SK-N-MC (cell line): ENCODE results near the gene MXD4.

Experiments used
- DNase-seq: peaks from one replicate; pipeline ENCODE4 v3.0.0-alpha.2; 2011; ENCODE audit warnings: low read depth, low spot score
- H3K27ac ChIP-seq: fragments of 200-600 bp; sonication (generic); 2 replicates; pipeline ENCODE4 v1.5.1; 2016; ENCODE audit warnings: mixed run types
- H3K36me3 ChIP-seq: fragments of 200-600 bp; sonication (generic); 2 replicates; pipeline ENCODE4 v1.6.1; 2017; ENCODE audit warnings: antibody characterized with exemption, low read length, mixed read lengths; ENCODE audit not compliant: insufficient read depth
- H3K4me3 ChIP-seq: fragments of 200-600 bp; sonication (generic); 2 replicates; pipeline ENCODE4 v1.5.1; 2016
- H3K9ac ChIP-seq: fragments of 200-600 bp; sonication (generic); 2 replicates; pipeline ENCODE4 v1.8.0; 2017; ENCODE audit warnings: mixed run types, mixed read lengths; ENCODE audit not compliant: insufficient read length
- H3K9me3 ChIP-seq: fragments of 200-600 bp; sonication (generic); 2 replicates; pipeline ENCODE4 v1.6.1; 2017; ENCODE audit warnings: low read depth, mild to moderate bottlenecking, antibody characterized with exemption, low read length, moderate library complexity, mixed read lengths
- EZH2 ChIP-seq: fragments of 200-600 bp; sonication (generic); IDR thresholded peaks from one replicate; pipeline ENCODE4 v1.6.1; 2017; ENCODE audit warnings: antibody characterized with exemption
- FOXP2 ChIP-seq: optimal IDR thresholded peaks from 2 replicates; pipeline ENCODE3; 2011; ENCODE audit warnings: mild to moderate bottlenecking, moderate library complexity; ENCODE audit not compliant: insufficient read depth; ENCODE audit errors: extremely low read length, control extremely low read depth
- POLR2AphosphoS5 ChIP-seq: IDR thresholded peaks from 2 replicates; pipeline ENCODE4 v1.6.1; 2012; ENCODE audit warnings: mild to moderate bottlenecking, low read depth, low read length, borderline replicate concordance

The MXD4 gene

GRCh38 chr4:2261853-2262144 is at the start of gene MXD4:
MXD4 (minus strand) TSS chr4:2262109; CDS start chr4:2261980, 129 bp downstream.
- TF ChIP-seq FOXP2 (no peak), POLR2AphosphoS5 (no peak), EZH2 (no peak)
- H3K4me3 ChIP-seq = peak within 1 kb of the TSS; percentile 86
- no peaks in the 10 kb centered on the region for H3K36me3 ChIP-seq
- no peaks in the 10 kb centered on the region for H3K9me3 ChIP-seq
- 0 out of 2 replicates have a peak within 1 kb of the TSS, but pooled peaks have one; percentile 50 for H3K27ac ChIP-seq
- H3K9ac ChIP-seq = peak within 1 kb of the TSS; percentile 73
- no peak for DNase-seq

GRCh38 chr4:2306773-2307410 is 45.0 kb upstream of the MXD4 start:
- TF ChIP-seq POLR2AphosphoS5 = no peak
- no peak for TF ChIP-seq FOXP2
- no peak for TF ChIP-seq EZH2
- no peak for DNase-seq
- Histone ChIP-seq H3K9me3 (no peaks in the 10 kb centered on the region), H3K9ac (no peak overlapping the region), H3K36me3 (no peaks in the 10 kb centered on the region), H3K27ac (no peak overlapping the region), H3K4me3 (no peak overlapping the region)

GRCh38 chr4:2305766-2306501 is 44.0 kb upstream of the MXD4 start:
- no peak for DNase-seq
- TF ChIP-seq FOXP2 (no peak), POLR2AphosphoS5 (no peak), EZH2 (no peak)
- no peaks in the 10 kb centered on the region for H3K9me3 ChIP-seq
- no peak overlapping the region for H3K9ac ChIP-seq
- no peak overlapping the region for H3K27ac ChIP-seq
- no peaks in the 10 kb centered on the region for H3K36me3 ChIP-seq
- no peak overlapping the region for H3K4me3 ChIP-seq

GRCh38 chr4:2304877-2305561 is 43.1 kb upstream of the MXD4 start:
- no peak for DNase-seq
- Histone ChIP-seq H3K36me3 (no peaks in the 10 kb centered on the region), H3K27ac (no peak overlapping the region), H3K4me3 (no peak overlapping the region), H3K9ac (no peak overlapping the region), H3K9me3 (no peaks in the 10 kb centered on the region)
- TF ChIP-seq EZH2 (no peak), FOXP2 (no peak), POLR2AphosphoS5 (no peak)

- Histone ChIP-seq H3K36me3 (no peaks in the 10 kb centered on the region), H3K9me3 (no peaks in the 10 kb centered on the region), H3K4me3 (no peak overlapping the region), H3K27ac (no peak overlapping the region), H3K9ac (no peak overlapping the region)
- TF ChIP-seq POLR2AphosphoS5 = no peak
- TF ChIP-seq EZH2 = no peak
- no peak for DNase-seq
These were observed 42.5 kb upstream of the MXD4 start for GRCh38 chr4:2304321-2304876.

- no peak for DNase-seq
These were observed 41.9 kb upstream of the MXD4 start for GRCh38 chr4:2303686-2304320.

GRCh38 chr4:2303121-2303685 is 41.3 kb upstream of the MXD4 start:
- TF ChIP-seq POLR2AphosphoS5 (no peak), FOXP2 (no peak), EZH2 (no peak)
- DNase-seq = no peak
- Histone ChIP-seq H3K9me3 (no peaks in the 10 kb centered on the region), H3K27ac (no peak overlapping the region), H3K36me3 (no peaks in the 10 kb centered on the region), H3K4me3 (no peak overlapping the region), H3K9ac (no peak overlapping the region)

More at GRCh38 chr4:2303686-2304320, 41.9 kb upstream of the MXD4 start:
- Histone ChIP-seq H3K9me3 (no peaks in the 10 kb centered on the region), H3K4me3 (no peak overlapping the region), H3K36me3 (no peaks in the 10 kb centered on the region), H3K9ac (no peak overlapping the region), H3K27ac (no peak overlapping the region)
- TF ChIP-seq EZH2 = no peak
- TF ChIP-seq POLR2AphosphoS5 = no peak
- no peak for TF ChIP-seq FOXP2

- Histone ChIP-seq H3K9ac (no peak overlapping the region), H3K4me3 (no peak overlapping the region), H3K27ac (no peak overlapping the region), H3K9me3 (no peaks in the 10 kb centered on the region), H3K36me3 (no peaks in the 10 kb centered on the region)
- TF ChIP-seq FOXP2 (no peak), POLR2AphosphoS5 (no peak), EZH2 (no peak)
- no peak for DNase-seq
These were observed 40.6 kb upstream of the MXD4 start for GRCh38 chr4:2302387-2303119.
